LNCaP clone FGC (cell line): Measurements from ENCODE around the gene BEND6.
"Not testable (repeated sequence)": the region's sequence is repeated elsewhere in the genome, so short reads cannot be mapped to it uniquely, and the experiment has no call there.

ENCODE experiments used
- DNase-seq: peaks from one replicate; pipeline ENCODE4 v3.0.0-alpha.2; 2011; ENCODE audit warnings: low read depth
- H3K4me3 ChIP-seq: 2 replicates; pipeline ENCODE4 v1.5.1; 2011; ENCODE audit warnings: mild to moderate bottlenecking, low read depth, low read length, control low read depth
- TF ChIP-seq, protein P1 (sequence below): IDR thresholded peaks from 2 replicates; pipeline ENCODE4 v1.5.1; 2012; ENCODE audit warnings: mild to moderate bottlenecking; ENCODE audit not compliant: control insufficient read depth, insufficient read depth; ENCODE audit errors: extremely low read depth

Gene BEND6

DNA sequence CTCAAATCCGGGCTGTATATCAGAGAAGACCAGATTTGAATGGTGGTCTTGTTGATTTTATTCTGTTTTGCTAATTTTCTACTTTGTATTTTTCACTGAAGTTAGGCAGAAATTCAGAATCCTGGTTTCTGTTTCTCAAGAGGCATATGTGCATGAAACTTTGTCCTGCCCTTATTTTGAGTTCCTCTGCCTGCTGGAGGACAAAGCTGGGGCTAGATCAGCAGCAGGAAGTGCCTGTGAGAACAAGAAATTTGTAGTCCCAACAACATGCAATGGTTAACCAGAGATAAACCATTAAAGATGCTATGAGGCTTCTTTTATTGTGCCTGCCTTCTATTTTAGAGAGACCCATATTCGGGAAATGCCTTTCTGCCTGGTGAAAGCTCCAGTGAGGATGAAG lies 37.1 kb downstream of the BEND6 start:
- H3K4me3 ChIP-seq, result no peak overlapping the region
- TF ChIP-seq, protein P1, sequence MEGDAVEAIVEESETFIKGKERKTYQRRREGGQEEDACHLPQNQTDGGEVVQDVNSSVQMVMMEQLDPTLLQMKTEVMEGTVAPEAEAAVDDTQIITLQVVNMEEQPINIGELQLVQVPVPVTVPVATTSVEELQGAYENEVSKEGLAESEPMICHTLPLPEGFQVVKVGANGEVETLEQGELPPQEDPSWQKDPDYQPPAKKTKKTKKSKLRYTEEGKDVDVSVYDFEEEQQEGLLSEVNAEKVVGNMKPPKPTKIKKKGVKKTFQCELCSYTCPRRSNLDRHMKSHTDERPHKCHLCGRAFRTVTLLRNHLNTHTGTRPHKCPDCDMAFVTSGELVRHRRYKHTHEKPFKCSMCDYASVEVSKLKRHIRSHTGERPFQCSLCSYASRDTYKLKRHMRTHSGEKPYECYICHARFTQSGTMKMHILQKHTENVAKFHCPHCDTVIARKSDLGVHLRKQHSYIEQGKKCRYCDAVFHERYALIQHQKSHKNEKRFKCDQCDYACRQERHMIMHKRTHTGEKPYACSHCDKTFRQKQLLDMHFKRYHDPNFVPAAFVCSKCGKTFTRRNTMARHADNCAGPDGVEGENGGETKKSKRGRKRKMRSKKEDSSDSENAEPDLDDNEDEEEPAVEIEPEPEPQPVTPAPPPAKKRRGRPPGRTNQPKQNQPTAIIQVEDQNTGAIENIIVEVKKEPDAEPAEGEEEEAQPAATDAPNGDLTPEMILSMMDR, result no peak
- DNase-seq, result no peak

DNA sequence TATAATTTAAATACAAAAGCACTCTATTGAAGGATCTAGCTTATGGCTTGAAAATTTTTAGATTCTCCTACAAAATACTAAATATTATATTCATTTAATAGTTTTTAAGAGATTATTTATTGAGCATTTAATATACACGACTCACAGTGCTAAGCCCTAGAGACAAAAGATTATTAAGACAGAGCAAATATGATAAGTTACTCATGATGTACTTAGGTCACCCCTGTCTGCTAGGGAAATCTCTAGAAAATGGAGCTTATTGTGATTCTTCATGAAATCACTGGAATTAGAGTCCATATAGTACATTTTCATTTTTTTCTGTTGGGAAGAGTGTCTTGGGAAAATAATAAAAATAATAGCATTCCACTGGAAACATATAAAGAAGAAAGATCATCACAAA lies 37.8 kb downstream of the BEND6 start:
- DNase-seq, result no peak
- TF ChIP-seq, protein P1, result no peak
- H3K4me3 ChIP-seq, result no peak overlapping the region

DNA sequence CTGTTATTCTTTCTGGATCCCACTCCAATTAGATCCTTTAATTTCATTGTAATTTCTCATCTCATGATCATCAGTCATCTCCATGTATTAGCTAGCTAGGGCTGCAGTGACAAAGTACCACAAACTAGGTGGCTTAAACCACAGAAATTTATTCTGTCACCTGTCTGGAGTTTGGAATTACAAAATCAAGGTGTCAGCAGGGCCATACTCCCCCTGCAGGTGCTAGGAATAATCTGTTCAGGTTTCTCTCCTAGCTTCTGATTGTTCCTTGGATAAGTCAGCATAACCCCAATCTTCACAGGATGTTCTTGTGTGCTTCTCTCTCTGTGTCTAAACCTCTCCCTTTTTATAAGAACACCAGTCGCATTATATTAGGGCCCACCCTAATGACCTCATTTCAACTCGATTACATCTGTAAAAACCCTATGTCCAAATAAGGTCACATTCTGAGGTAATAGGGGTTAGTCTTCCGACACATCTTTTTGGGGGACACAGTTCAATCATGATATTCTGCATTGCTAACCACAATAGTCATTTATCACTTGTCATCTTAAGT lies 40.5 kb downstream of the BEND6 start:
- H3K4me3 ChIP-seq, result no peak overlapping the region
- TF ChIP-seq, protein P1, result peak; percentile 32
- no peak for DNase-seq

DNA sequence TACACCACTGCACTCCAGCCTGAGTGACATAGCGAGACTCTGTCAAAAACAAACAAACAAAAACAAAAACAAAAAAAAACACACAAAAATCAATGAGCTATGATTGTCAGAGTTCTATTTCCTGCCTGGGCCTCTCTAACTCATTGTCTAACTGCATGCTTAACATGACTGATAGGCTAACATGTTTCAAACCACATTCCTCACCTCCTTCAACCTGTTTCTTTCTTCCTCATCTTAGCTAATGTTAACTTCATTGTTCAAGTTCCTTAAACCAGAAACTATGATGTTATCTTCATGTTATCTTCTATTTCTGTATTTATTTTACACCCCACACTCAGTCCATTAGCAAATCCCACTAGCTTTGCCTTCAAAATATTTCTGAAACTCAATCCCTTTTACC lies 41.5 kb downstream of the BEND6 start:
- no peak for DNase-seq
- no peak overlapping the region for H3K4me3 ChIP-seq
- TF ChIP-seq, protein P1, result no peak

DNA sequence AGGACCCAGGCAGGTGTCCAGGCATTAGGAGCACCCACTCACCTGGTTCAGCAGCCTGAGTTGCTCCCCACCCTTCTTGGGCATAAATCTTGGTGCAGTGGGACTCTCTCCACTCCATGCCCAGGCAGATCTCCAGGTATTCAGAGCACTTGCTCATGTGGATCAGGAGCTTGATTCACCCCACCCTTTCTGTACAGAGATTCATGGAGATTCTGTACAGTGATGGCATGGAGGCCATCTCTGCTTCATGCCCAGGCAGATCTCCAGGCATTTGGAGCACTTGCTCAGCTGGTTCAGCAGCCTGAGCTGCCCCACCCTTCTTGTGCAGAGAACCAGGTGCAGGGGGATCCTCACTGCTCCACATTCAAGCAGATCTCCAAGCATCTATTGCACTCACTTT lies 44.1 kb downstream of the BEND6 start:
- H3K4me3 ChIP-seq, result no peak overlapping the region
- DNase-seq, result no peak
- TF ChIP-seq, protein P1, result no peak

DNA sequence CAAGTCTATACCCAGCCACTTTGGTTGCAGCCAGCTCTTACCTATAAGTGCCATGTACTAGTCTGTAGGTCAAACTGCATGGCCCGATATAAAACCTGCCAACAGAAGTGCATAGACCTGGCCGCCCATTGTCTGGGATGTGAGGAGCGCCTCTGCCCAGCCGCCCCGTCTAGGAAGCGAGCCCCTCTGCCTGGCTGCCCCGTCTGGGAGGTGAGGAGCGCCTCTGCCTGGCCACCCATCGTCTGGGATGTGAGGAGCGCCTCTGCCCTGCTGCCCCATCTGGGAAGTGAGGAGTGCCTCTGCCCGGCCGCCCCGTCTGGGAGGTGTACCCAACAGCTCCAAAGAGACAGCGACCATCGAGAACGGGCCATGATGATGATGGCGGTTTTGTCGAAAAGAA lies 44.8 kb downstream of the BEND6 start:
- not testable (repeated sequence) for H3K4me3 ChIP-seq, DNase-seq

DNA sequence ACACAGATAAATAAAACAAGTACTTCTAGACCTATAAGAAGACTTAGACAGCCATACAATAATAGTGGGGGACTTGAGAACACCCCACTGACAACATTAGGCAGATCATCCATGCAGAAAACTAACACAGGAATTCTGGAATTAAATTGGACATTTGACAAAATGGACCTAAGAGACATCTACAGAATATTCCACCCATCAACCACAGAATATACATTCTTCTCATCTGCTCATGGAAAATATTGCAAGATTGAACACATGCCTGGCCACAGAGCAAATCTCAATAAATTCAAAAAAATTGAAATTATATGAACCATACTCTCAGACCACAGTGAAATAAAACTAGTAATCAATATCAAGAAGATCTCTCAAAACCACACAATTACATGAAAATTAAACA lies 47.3 kb downstream of the BEND6 start:
- TF ChIP-seq, protein P1, result no peak
- DNase-seq, result no peak
- no peak overlapping the region for H3K4me3 ChIP-seq
